Lower leg skin (tissue), 4 donors: ENCODE measurements around the gene BATF. TPM values are rescaled to one million over a fixed set of nuclear protein-coding genes. Genes with fewer than 3 reads are reported as not detected.

Experiments used
- DNase-seq, 2 donors: peaks; one replicate each; pipeline ENCODE4 v3.0.0-alpha.2; 2019; ENCODE audit warnings: low spot score in 2 of 2
- H3K4me3 ChIP-seq: fragments of 200-600 bp; sonication (generic); 2 replicates; pipeline ENCODE4 v1.5.1; 2017; ENCODE audit warnings: mild to moderate bottlenecking, low read depth; ENCODE audit not compliant: poor library complexity, severe bottlenecking
- POLR2A ChIP-seq, 2 donors: fragments of 450-650 bp; IDR thresholded peaks; one replicate each; pipeline ENCODE4 v1.6.1; 2016 to 2017; ENCODE audit warnings: antibody characterized with exemption in 2 of 2, mild to moderate bottlenecking in 1 of 2, moderate library complexity in 1 of 2
- WGBS, 2 donors: methylation state at CpG; one replicate each; pipeline ENCODE4 v1.1.5; 2018; 5-methylcytosine and 5-hydroxymethylcytosine counted together
- intact Hi-C: fragments of 100-400 bp; cut with DNase I; formaldehyde crosslinking; loops from one replicate; pipeline ENCODE4 v1.15.0; 2023; ENCODE audit warnings: low total_unique reads
- total RNA-seq, 4 donors: library from RNA; depleted of rRNA; stranded (reverse); fragments of >200 nt; gene quantifications; one replicate each; pipeline ENCODE4 v1.1.0, GENCODE V29; 2016
- TF ChIP-seq, protein P1 (sequence below), 3 donors: fragments of 450-650 bp; IDR thresholded peaks; one replicate each; pipeline ENCODE4 v1.5.1; 2016; ENCODE audit warnings: antibody characterized with exemption in 3 of 3, mild to moderate bottlenecking in 3 of 3, moderate library complexity in 2 of 3

Gene BATF
- total RNA-seq, 4 donors from 2014 or later = 2.1 to 7.3 (median 4.6) TPM

DNA sequence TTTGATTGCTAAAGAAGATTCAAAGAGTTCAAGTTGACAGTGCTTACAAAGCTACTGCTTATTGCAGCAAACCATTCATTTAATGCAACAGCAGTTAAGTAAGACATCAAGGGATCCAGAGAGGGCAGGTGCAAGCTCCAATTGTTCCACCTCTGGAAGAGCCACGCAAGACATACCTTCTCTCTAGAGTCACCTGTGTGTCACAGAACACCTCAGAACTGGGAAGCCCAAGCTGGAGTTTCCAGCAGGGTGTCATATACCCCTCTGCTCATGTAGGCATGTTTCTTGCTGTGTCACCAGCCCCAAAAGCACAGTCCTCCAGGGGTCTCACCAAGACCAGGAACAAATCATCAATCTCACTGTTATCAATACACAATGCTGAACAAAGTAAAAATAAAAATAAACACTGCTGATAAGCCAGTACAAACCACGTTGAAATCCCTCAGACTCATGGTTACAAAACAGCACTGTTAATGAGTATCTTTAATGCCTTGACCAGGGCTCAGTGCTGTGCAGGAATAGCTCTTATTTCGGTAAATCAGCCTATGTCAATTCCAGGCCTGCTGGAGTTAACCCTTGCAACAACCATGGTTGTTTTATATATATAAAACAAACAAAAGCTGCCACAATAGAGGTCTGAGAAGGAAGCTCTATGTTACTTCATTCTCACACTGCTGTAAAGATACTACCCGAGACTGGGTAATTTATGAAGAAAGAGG, 37.4 kb upstream of the BATF start:
- intact Hi-C loops = loop anchor here (5.0 kb wide), 1 partner anchor 173 kb away; no protein-coding TSS in a partner anchor
- no peak for DNase-seq
- no peak overlapping the region for H3K4me3 ChIP-seq
- TF ChIP-seq, protein P1, sequence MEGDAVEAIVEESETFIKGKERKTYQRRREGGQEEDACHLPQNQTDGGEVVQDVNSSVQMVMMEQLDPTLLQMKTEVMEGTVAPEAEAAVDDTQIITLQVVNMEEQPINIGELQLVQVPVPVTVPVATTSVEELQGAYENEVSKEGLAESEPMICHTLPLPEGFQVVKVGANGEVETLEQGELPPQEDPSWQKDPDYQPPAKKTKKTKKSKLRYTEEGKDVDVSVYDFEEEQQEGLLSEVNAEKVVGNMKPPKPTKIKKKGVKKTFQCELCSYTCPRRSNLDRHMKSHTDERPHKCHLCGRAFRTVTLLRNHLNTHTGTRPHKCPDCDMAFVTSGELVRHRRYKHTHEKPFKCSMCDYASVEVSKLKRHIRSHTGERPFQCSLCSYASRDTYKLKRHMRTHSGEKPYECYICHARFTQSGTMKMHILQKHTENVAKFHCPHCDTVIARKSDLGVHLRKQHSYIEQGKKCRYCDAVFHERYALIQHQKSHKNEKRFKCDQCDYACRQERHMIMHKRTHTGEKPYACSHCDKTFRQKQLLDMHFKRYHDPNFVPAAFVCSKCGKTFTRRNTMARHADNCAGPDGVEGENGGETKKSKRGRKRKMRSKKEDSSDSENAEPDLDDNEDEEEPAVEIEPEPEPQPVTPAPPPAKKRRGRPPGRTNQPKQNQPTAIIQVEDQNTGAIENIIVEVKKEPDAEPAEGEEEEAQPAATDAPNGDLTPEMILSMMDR (IDR thresholded peaks at IDR 0.05) = no peak
- TF ChIP-seq POLR2A (IDR thresholded peaks at IDR 0.05) = no peak
- WGBS, 2 donors = 74 to 78% methylated on average over 4 of the region's 4 CpGs

DNA sequence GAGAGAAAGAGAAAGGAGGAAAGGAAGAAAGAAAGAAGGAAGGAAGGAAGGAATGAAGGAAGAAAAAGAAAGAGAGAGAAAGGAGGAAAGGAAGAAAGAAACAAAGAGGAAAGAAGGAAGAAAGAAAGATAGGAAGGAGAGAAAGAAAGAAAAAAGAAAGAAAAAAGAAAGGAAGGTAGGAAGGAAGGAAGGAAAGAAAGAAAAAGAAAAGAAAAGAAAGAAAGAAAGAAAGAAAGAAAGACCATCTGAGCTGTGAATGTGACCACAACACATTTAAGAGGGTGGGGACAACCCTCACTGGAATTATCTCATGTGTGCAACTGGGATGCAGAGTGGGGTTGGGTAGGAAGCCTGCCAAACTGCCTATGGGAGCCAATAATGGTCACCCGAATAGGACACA, 36.0 kb upstream of the BATF start:
- no peak for DNase-seq
- intact Hi-C loops = no loop called here
- WGBS, 2 donors = 45 to 68% methylated on average over 1 of the region's 1 CpG
- TF ChIP-seq POLR2A (IDR thresholded peaks at IDR 0.05) = no peak
- TF ChIP-seq, protein P1 (IDR thresholded peaks at IDR 0.05) = no peak
- no peak overlapping the region for H3K4me3 ChIP-seq

DNA sequence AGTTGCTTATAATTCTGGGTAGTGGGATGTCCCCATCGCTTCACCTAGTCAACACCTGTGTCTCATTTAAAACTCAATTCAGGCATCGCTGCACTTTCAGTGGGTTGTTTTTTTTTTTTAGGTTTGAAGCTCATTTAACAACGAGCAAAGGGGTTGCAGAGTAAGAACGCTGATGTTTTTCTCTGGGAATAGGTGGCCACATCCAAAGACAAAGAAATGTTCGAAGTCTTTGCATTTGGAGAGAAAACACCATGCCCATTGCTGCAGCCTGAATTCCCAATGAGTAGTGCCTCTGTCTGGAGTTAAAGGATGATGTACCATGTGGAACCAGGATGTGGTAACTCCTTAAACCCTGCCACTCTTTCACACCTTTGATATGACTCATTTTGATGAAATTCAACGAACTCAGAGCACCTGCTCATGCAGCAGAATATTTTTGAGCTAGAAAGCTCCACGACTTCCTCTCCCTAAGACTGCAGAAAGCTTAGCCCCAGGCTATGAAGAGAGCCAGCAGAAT, 35.1 kb upstream of the BATF start:
- no peak for DNase-seq
- WGBS, 2 donors = 61 to 62% methylated on average over 7 of the region's 7 CpGs
- no peak for TF ChIP-seq POLR2A (IDR thresholded peaks at IDR 0.05)
- TF ChIP-seq, protein P1 (IDR thresholded peaks at IDR 0.05) = no peak
- no peak overlapping the region for H3K4me3 ChIP-seq
- intact Hi-C loops = no loop called here

DNA sequence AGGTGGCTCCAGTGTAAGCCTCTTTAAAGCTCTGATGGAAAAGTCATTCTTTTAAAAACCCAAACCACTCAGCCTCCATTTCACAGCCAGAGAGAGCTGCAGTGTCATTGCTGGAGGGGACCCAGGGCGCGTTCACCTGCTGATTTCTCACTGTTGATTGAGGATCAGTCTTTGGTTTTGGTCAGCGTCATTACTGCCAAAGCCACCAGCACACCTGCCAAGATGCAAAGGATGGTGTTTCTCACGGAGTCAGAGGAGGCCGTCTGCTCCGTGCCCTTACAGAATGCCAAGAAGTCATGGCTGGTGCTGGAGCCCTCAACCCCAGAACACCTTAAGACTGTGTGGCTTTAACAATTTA, 32.8 kb upstream of the BATF start:
- WGBS, 2 donors = 72 to 76% methylated on average over 6 of the region's 6 CpGs
- DNase-seq = peak in 1 of 2 donors; percentile 52
- H3K4me3 ChIP-seq = no peak overlapping the region
- intact Hi-C loops = no loop called here
- TF ChIP-seq POLR2A (IDR thresholded peaks at IDR 0.05) = no peak
- TF ChIP-seq, protein P1 (IDR thresholded peaks at IDR 0.05) = no peak

DNA sequence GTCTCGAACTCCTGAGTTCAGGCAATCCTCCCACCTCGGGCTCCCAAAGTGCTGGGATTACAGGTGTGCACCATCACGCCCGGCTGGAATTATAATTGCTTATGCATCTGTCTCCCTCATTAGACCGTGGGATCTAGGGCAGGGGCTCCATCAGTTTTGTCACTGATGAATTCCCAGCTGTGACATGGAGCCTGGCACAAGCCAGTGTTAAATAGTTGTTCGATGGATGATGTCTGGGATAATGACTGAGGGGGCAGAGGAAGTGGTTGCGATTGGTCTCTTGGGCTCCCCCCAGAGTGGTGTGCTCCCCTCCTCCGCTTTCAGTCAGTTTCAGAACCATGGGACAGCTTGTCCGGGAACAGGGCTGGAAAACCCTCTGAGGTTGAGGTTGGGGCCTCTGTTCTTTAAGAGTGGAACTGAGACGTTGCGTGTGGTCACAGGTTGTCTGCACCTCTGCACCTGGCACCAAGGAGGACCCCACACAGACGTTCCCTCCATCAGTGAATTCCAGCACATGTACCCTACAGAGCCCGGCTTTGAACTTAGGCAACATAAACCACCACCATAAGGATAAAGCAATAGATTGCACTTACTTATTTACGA, 30.8 kb upstream of the BATF start:
- intact Hi-C loops = loop anchor here (5.0 to 10.0 kb wide), 3 partner anchors 63 to 367 kb away; partner anchors contain the start of gene NEK9
- DNase-seq = peak in 1 of 2 donors; percentile 54
- H3K4me3 ChIP-seq = no peak overlapping the region
- 83 to 86% methylated on average over 14 of the region's 14 CpGs for WGBS, 2 donors
- TF ChIP-seq, protein P1 (IDR thresholded peaks at IDR 0.05) = no peak
- TF ChIP-seq POLR2A (IDR thresholded peaks at IDR 0.05) = no peak
